ENCODE results near the gene ZBTB22.

ZBTB22 gene

GRCh38 chr6:33313105-33313708 lies 4.3 kb downstream of the ZBTB22 start:
- DNase-seq (ENCODE audit: low read depth in 1 of 2, low spot score in 1 of 2): peak; percentile 73 to 78
- H3K27ac ChIP-seq (replicated peaks): peak overlapping the region; percentile 98

DNA sequence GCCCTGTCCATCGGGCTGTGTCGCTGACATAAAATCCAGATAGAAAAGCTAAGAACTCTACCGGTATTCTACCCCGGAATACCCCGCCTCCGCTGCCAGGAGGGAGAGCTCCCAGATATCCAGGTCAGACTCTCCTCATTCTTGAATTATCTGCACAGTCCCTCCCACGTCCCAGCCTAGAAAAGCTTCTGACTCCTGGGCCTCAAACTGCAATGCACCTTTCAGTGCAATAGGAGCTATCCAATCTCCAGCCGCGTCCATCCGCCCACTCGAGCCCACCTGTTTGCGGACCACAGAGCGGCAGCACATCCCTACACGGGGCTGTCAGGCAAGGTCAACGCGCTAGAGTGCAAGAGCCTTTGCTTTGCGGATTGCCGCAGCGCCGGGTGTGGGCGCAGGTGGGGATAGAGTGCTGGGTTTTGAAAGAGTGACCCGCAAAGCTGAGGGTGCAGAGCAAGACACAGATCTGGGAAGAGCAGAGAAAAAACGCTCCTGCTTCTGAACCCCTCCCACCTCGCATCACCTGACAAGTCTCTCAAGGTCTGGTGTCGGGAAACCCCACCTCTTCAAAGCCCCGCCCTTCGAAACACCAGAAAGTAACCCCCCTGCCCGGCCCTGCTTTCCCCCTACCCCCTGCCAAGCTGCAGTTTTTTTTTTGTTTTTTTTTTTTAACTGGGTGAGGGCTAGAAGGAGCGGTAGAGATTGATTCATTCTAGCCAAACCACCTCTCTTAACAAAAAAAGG lies 5.0 kb downstream of the ZBTB22 start:
- no peaks in the 10 kb centered on the region for H3K27me3 ChIP-seq (ENCODE audit: insufficient read depth, poor library complexity, severe bottlenecking)

More at GRCh38 chr6:33313105-33313708, 4.3 kb downstream of the ZBTB22 start:
- no peaks in the 10 kb centered on the region for H3K27me3 ChIP-seq (ENCODE audit: insufficient read depth, poor library complexity, severe bottlenecking)
- H3K4me3 ChIP-seq (replicated peaks; ENCODE audit: insufficient read depth, low read length): peak overlapping the region; percentile 66
- TF ChIP-seq POLR2AphosphoS5 (IDR thresholded peaks at IDR 0.05; ENCODE audit: low read depth) (no peak), SPI1 (IDR thresholded peaks at IDR 0.05; ENCODE audit: borderline replicate concordance, low read depth) (no peak), GABPA (IDR thresholded peaks at IDR 0.05; ENCODE audit: low read depth) (no peak)
- TF ChIP-seq, protein P1, sequence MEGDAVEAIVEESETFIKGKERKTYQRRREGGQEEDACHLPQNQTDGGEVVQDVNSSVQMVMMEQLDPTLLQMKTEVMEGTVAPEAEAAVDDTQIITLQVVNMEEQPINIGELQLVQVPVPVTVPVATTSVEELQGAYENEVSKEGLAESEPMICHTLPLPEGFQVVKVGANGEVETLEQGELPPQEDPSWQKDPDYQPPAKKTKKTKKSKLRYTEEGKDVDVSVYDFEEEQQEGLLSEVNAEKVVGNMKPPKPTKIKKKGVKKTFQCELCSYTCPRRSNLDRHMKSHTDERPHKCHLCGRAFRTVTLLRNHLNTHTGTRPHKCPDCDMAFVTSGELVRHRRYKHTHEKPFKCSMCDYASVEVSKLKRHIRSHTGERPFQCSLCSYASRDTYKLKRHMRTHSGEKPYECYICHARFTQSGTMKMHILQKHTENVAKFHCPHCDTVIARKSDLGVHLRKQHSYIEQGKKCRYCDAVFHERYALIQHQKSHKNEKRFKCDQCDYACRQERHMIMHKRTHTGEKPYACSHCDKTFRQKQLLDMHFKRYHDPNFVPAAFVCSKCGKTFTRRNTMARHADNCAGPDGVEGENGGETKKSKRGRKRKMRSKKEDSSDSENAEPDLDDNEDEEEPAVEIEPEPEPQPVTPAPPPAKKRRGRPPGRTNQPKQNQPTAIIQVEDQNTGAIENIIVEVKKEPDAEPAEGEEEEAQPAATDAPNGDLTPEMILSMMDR (IDR thresholded peaks at IDR 0.05; ENCODE audit: insufficient read depth, low read length): no peak

GRCh38 chr6:33306356-33306755 lies 11.2 kb downstream of the ZBTB22 start:
- H3K4me3 ChIP-seq (replicated peaks; ENCODE audit: insufficient read depth, low read length): no peak overlapping the region
- no peaks in the 10 kb centered on the region for H3K27me3 ChIP-seq (ENCODE audit: insufficient read depth, poor library complexity, severe bottlenecking)
- TF ChIP-seq GABPA (IDR thresholded peaks at IDR 0.05; ENCODE audit: low read depth) (no peak), SPI1 (IDR thresholded peaks at IDR 0.05; ENCODE audit: borderline replicate concordance, low read depth) (no peak), POLR2AphosphoS5 (IDR thresholded peaks at IDR 0.05; ENCODE audit: low read depth) (no peak)
- TF ChIP-seq, protein P2, sequence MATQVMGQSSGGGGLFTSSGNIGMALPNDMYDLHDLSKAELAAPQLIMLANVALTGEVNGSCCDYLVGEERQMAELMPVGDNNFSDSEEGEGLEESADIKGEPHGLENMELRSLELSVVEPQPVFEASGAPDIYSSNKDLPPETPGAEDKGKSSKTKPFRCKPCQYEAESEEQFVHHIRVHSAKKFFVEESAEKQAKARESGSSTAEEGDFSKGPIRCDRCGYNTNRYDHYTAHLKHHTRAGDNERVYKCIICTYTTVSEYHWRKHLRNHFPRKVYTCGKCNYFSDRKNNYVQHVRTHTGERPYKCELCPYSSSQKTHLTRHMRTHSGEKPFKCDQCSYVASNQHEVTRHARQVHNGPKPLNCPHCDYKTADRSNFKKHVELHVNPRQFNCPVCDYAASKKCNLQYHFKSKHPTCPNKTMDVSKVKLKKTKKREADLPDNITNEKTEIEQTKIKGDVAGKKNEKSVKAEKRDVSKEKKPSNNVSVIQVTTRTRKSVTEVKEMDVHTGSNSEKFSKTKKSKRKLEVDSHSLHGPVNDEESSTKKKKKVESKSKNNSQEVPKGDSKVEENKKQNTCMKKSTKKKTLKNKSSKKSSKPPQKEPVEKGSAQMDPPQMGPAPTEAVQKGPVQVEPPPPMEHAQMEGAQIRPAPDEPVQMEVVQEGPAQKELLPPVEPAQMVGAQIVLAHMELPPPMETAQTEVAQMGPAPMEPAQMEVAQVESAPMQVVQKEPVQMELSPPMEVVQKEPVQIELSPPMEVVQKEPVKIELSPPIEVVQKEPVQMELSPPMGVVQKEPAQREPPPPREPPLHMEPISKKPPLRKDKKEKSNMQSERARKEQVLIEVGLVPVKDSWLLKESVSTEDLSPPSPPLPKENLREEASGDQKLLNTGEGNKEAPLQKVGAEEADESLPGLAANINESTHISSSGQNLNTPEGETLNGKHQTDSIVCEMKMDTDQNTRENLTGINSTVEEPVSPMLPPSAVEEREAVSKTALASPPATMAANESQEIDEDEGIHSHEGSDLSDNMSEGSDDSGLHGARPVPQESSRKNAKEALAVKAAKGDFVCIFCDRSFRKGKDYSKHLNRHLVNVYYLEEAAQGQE (IDR thresholded peaks at IDR 0.05; ENCODE audit: insufficient replicate concordance, low read depth): no peak
- TF ChIP-seq, protein P1 (IDR thresholded peaks at IDR 0.05; ENCODE audit: insufficient read depth, low read length): no peak
- DNase-seq (ENCODE audit: low read depth in 1 of 2, low spot score in 1 of 2): no peak
- H3K27ac ChIP-seq (replicated peaks): no peak overlapping the region

More for the DNA sequence above, 5.0 kb downstream of the ZBTB22 start:
- TF ChIP-seq POLR2AphosphoS5 (IDR thresholded peaks at IDR 0.05; ENCODE audit: low read depth): no peak
- no peak for TF ChIP-seq GABPA (IDR thresholded peaks at IDR 0.05; ENCODE audit: low read depth)
- TF ChIP-seq, protein P2 (IDR thresholded peaks at IDR 0.05; ENCODE audit: insufficient replicate concordance, low read depth): no peak
- TF ChIP-seq SPI1 (IDR thresholded peaks at IDR 0.05; ENCODE audit: borderline replicate concordance, low read depth): no peak
- TF ChIP-seq, protein P1 (IDR thresholded peaks at IDR 0.05; ENCODE audit: insufficient read depth, low read length): no peak
- Histone ChIP-seq H3K4me3 (replicated peaks; ENCODE audit: insufficient read depth, low read length) (peak overlapping the region; percentile 66), H3K27ac (replicated peaks) (peak overlapping the region; percentile 98)
- peak in 1 of 2 experiments; percentile 71 for DNase-seq (ENCODE audit: low read depth in 1 of 2, low spot score in 1 of 2)

Data from HL-60 (cell line).